Fibroblast of the aortic adventitia (primary cell): ENCODE data around the gene NEO1. TPM values are rescaled to one million over a fixed set of nuclear protein-coding genes. Genes with fewer than 3 reads are reported as not detected.

Experiments
- DNase-seq: peaks from one replicate; pipeline ENCODE4 v3.0.0-alpha.2; 2010; ENCODE audit warnings: low read depth
- H3K4me3 ChIP-seq: 2 replicates; pipeline ENCODE4 v1.5.1; 2011; ENCODE audit warnings: low read depth, mild to moderate bottlenecking, control low read depth, low read length, moderate library complexity
- total RNA-seq: library from RNA; depleted of rRNA; stranded (reverse); fragments of >200 nt; gene quantifications from 2 replicates; pipeline ENCODE4 v1.2.3, GENCODE V29; 2012; ENCODE audit warnings: low replicate concordance
- TF ChIP-seq, protein P1 (sequence below): IDR thresholded peaks from 2 replicates; pipeline ENCODE4 v1.5.1; 2011; ENCODE audit warnings: mild to moderate bottlenecking, low read length, control low read depth, inconsistent platforms; ENCODE audit not compliant: insufficient read depth

Gene NEO1
- total RNA-seq, 1 donor: 26.2 TPM

- no peak overlapping the region for H3K4me3 ChIP-seq
- DNase-seq: no peak
Observed at GRCh38 chr15:73324496-73325170, 272.4 kb downstream of the NEO1 start.

DNA sequence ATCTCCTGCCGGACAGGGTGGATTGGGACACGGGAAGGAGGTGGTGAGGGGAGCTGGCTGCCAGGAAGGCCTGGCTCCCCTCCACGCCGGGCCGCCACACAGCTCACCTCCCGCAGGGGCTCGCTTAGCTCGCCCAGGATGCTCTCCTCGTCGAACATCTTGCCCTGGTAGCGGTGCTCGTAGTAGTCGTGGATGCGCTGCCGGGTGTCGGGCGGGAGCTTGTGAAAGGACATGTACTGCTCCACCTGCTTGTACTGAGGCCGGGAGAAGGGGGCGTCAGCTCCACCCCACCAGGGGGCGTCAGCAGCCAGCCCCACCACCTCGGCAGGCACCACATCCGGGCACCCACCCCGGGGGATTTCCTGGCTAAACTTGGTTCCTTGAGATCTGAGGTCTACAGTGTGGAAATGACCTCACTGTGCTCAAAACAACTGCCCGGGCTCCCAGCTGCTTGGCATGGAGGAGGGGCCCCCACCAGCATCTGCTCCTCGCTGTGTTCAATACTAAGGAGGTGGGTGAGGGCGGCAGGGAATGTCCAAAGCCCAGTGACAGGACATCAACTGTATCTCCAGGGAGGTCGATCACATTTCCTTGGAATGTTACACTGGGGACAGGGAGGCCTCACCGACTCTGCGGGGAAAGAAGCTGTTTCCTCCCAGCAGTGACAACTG is 273.1 kb downstream of the NEO1 start:
- H3K4me3 ChIP-seq: no peak overlapping the region
- TF ChIP-seq, protein P1, sequence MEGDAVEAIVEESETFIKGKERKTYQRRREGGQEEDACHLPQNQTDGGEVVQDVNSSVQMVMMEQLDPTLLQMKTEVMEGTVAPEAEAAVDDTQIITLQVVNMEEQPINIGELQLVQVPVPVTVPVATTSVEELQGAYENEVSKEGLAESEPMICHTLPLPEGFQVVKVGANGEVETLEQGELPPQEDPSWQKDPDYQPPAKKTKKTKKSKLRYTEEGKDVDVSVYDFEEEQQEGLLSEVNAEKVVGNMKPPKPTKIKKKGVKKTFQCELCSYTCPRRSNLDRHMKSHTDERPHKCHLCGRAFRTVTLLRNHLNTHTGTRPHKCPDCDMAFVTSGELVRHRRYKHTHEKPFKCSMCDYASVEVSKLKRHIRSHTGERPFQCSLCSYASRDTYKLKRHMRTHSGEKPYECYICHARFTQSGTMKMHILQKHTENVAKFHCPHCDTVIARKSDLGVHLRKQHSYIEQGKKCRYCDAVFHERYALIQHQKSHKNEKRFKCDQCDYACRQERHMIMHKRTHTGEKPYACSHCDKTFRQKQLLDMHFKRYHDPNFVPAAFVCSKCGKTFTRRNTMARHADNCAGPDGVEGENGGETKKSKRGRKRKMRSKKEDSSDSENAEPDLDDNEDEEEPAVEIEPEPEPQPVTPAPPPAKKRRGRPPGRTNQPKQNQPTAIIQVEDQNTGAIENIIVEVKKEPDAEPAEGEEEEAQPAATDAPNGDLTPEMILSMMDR: no peak
- no peak for DNase-seq

More at GRCh38 chr15:73324496-73325170, 272.4 kb downstream of the NEO1 start:
- TF ChIP-seq, protein P1: no peak

DNA sequence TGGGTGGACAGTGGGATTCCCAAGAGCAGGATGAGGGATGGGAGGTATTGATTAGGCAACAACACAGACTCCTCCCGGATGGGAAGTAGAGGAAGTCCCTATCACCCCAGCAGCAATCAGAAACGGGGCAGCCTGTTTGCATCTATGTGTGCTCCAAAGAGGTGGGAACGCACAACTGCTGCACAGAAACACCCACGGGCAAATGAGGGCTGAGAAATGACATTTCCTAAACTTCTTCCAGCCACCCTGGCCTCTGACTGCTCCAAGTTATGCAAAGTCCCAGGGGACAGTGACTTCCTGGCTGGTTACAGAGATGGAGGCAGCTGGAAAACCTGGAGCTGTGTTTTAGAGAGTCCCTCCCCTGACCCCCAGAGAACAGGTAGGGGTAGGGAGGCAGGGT is 273.9 kb downstream of the NEO1 start:
- DNase-seq: no peak
- no peak overlapping the region for H3K4me3 ChIP-seq
- TF ChIP-seq, protein P1: no peak

DNA sequence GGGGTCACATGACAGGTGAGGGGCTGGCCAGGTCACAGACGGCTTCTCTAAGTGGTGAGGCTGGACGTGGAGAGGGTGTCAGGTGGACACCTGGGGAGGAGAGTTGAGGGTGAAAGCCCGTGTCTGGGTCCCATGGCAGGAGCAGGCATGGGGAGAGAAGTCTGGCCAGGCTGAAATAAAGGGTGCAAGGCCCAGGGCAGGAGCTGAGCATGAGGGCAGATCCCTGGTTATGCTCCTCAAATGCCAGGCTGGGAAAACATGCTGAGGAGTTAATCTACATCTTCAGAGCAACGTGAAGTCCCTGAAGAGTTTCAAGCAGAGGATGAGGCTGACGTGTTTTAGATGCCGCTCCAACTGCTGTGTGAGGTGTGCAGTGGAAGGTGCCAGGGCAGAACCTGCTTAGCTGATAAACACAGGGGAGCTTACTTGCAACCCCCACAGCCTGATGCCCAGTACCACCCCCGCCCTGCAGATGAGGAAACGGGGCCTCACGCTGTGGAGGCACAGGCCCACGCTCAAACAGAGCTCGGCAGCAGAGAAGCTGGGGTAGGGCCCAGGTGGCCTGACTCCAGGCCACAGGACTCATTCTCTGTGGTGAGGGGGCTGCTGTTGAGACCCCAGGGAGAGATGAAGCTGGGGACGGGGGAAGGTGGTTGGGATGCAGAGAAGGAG is 276.0 kb downstream of the NEO1 start:
- TF ChIP-seq, protein P1: no peak
- no peak overlapping the region for H3K4me3 ChIP-seq
- no peak for DNase-seq

- DNase-seq: no peak
- H3K4me3 ChIP-seq: no peak overlapping the region
- TF ChIP-seq, protein P1: no peak
Observed at GRCh38 chr15:73328981-73329380, 276.7 kb downstream of the NEO1 start.

DNA sequence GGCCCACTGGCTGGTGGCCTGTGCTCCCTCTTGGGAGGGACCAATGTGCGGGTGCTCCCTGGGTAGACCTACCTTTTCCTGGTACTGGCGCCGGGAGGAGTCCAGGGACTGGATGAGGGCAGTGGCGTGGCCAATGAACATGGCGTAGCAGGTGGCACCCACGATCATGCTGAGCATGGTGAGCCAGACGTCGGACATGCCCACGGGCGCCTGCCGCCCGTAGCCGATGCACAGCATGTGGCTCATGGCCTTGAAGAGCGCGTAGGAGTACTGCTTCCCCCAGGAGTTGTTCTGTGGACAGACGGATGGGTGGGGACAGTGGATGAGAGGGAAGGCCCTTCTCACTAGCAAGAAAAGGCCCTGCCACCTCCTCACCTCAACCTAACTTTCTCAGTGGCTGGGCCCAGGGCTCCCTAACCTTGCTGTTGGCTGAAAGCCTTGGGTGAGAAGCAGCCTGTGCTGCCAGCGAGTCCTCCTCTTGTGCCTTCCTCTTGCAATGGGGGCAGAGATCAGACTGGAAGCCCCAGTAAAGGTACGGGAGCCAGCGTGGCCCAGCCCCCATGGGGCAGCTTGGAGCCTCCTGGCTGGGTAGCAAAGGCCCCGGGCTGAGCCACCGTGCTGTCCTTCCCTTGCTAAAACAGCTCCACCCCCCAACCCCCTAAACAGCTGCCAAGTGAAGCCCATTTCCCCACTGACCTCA is 277.4 kb downstream of the NEO1 start:
- no peak for DNase-seq
- TF ChIP-seq, protein P1: no peak
- H3K4me3 ChIP-seq: no peak overlapping the region
